GM18499 (cell line): ENCODE results near the gene GCNT4.

Experiments used
- ATAC-seq: cut with Tn5 transposase; IDR thresholded peaks from one replicate; pipeline ENCODE4 v1.9.1; 2021; ENCODE audit warnings: moderate number of reproducible peaks; ENCODE audit not compliant: insufficient read depth, unreplicated experiment

The GCNT4 gene

DNA sequence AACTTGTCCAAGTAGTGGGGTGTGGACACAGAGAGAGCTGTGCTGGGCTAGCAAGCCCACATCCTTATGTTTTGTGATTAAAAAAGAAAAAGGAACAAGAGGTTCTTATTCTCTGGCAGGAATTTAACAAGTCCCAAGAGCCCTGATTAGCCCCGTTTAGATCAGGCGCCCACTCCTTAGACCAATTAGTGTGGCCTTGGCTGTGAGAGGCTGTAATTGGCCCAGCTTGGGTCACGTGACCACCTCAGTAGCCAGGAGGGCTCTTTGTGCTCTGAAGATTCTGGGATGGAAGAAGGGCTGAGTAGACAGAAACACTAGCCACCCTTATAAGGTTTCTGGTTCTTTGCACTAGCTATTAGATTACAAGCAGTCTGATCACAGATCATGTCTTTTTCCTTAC, 31.1 kb downstream of the GCNT4 start:
- no peak for ATAC-seq

DNA sequence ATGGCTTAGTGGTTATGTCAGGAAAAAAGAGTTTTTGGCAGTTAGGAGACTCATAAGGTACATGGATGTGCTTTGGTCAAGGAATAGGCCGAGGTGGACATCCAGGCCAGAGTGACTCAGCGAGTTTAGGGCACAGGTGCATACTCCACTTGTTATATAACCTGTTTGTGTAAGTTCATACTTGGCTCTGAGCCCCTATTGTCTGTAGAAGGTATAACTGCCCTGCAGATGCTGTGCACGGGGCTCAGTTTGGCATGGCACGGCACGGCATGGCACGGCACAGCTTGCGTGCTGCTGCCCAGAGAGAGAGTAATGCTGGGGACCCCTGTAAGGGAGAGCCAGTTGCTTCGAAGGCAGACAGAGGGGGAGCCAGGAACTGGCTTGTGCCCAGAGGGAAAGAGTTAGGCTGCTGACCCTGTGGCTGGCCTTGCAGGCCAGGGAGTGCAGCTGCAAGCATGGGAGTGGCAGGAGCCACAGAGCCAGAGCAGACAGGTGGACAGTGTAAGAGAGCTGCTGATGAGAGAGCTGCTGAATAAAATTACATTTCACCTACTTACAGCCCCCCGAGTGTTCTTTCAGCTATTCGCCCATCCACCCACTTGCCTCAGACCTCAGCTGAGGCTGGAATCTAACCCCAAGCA, 32.2 kb downstream of the GCNT4 start:
- no peak for ATAC-seq

DNA sequence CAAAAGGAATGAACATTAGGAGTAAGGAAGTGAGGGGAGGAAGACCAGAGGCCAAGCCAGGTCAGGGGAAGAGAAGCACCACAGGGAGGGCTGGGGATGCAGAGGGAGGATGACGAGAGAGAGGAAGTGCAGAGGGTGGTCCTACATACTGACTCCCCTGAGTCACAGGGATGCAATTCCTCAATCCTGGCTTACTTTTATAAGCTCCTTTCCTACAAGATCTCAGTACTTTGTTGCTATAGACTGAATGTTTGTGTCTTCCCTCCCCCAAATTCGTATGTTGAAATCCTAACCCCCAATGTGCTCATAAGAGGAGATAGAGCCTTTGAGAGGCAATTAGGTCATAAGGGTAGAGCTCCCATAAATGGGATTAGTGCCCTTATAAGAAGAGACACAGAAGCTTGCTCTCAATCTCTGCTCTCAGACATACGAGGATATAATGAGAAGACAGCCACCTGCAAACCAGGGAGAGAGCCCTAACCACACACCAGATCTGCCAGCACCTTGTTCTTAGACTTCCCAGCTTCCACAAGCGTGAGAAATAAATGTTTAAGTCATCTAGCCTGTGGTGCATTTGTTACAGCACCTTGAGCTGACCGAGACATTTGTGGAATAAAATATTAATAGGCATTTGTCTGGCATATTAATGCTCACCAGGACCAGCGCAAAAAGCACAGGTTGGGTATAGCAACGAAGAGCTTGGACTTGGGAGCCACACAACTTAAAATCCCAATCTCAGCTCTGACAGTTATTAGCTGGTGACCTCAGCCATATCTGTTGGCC, 33.4 kb downstream of the GCNT4 start:
- no peak for ATAC-seq

DNA sequence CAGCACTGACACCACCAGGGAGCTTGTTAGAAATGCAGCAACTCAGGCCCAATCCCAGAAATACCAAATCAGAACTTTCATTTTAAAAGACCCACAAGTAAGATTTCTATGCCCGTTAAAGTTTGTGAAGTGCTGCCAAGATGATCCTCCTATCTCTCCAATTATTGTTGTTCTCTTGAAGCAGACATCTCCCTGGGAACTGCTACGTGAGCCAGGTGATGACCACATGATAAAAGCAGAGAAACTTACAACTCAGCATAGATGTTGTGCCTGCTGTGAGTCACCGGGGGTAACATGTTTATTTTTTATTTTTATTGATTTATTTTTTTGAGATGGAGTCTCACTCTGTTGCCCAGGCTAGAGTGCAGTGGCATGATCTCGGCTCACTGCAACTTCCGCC, 34.4 kb downstream of the GCNT4 start:
- no peak for ATAC-seq

DNA sequence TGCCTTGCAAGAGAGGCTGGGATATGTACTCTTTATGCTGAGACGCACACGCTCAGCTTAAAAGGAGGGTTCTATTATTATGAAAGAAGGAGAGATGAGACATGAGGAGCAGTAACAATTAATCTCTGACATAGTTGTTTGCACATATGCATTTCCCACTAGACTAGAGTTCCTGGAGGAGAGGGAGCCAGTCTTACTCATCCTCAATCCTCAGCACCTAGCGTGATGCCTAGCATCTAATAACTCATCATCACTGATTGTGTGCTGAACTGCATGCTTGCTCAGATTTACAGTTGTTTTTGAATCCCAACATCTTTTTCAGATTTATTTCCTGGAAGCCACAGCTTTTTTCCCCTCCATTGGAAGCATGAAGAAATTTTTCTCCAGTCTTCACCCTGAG, 35.5 kb downstream of the GCNT4 start:
- no peak for ATAC-seq

DNA sequence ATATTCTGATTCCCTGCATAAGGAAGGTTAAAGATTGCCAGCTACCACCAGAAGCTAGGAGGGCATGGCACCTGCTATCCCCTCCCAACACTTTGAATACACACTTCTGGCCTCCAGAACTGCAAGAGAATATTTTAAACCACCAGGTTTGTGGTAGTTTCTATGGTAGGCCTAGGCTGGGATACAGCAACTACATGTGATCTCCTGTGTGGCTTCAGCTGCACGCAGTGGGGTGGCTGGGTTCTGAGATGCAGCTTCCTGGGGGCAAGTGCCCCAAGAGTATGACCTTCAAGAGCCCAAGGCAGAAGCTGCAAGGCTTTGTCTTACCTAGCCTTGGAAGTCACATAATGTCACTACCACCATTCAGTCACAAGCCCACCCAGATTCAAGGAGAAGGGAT, 39.6 kb downstream of the GCNT4 start:
- no peak for ATAC-seq

DNA sequence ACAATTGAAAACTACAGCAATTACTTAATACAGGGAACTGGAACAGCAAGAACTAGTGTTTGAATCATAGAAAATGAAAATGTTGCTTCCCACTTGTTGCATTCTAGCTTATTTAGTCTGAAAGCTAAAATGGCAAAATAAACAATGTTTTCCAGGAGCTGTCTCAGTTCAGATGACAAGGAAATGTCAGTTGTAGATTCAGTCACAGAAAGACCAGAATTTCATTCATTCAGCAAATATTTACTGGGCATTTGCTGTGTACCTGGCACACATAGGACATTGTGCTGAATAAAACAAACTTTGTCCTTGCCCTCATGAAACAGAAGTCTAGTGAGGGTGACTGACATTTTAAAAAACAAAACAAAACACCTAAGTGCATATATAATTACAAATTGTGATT, 41.5 kb downstream of the GCNT4 start:
- no peak for ATAC-seq

DNA sequence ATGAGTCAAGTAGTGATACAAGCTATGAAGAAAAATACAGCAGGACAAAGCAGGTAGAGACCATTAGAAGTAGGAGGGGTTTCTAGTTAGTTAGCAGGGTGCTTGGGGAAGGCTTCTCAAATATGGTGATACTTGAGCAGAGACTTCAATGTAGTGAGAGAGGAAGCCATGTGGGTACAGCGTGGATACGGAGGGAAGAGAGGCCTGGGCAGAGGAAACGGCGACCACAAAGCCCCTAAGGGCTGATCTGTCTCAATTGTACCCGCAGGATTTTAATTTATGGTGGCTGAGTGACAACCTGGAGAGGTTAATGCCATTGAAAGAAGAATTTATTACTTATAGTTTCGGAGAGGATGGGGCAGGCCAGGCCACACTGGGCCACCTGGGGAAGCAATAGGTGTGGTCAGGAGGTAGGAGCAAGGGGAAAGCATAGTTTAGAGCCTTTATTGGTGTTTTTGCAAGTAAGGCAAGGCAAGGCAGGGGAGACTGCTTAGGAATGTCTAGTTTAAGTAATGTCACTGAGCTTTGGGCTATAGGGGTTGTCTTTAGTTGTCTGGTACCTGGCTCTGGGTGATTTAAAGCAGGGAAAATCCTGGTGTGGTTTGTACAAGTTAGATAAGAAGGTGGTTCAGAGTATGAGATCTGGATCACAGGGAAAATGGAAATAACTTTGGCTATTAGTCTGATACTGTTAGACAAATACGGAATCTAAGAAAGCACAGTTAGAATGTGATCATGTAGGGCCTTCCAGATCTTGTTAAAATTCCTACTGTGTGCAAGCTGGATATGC, 42.6 kb downstream of the GCNT4 start:
- no peak for ATAC-seq

DNA sequence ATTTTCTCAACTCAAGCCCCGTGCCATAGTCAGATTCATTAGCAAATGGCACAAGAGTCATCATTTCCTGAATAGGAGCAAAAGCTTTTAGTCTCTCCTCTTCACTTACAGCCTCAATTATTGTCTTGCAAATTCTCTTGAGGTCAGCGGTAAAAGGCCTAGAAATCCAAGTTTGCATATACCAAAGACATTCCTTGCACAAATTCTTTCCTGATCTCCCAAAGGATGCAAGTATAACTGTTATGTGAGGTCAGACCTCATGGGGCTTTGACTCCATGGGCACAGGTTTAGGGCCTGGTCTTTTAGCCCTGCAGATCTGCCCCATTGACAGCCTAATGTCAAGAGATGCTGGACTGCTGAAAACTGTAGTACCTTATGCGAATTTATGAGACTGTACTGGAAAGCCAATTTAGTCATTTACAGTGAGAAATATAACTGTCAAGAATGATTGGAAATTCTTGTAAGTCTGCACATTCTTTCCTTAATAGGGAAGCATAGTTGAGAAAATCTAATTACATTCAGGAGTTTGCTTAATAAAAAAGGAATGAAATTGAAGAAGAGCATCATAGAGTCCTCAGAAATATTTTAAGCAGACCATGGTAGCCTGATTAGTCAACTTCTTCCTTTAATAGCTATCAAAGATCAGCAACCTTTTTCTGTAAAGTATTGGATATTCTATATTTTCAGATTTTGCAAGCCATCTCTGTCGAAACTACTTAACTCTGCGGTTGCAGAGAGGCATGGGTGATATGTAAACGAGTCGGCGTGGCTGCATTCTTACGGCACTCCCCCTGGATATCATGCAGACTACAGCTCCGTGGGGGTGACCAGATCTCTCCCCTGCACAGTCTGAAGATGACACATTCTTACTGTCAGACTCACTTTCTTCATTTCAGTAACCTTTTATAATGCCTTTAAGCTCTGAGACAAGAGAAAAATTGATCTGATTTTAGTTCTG, 45.2 kb downstream of the GCNT4 start:
- no peak for ATAC-seq

DNA sequence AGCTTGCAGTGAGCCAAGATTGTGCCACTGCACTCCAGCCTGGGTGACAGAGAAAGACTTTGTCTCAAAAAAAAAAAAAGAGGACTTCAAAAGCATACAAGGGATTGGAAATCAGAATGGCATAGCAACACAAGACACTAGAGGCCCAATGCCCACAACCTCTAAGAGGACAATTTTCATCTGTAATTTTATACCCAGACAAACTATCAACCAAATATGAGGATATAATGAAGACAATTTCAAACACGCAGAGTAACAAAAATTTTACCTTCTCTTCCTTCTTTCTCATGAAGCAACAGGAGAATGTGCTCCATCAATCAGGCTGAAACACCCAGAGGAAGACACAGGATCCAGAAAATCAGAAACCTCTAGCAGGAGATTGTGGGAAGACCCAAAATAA, 46.8 kb downstream of the GCNT4 start:
- ATAC-seq, result no peak
